Measurements from ENCODE around the gene CHID1. TPM values are rescaled to one million over a fixed set of nuclear protein-coding genes. Genes with fewer than 3 reads are reported as not detected.

The CHID1 gene
- total and polyA plus RNA-seq, 3 donors from 2014 or later, result 134 to 176 (median 146) TPM

DNA sequence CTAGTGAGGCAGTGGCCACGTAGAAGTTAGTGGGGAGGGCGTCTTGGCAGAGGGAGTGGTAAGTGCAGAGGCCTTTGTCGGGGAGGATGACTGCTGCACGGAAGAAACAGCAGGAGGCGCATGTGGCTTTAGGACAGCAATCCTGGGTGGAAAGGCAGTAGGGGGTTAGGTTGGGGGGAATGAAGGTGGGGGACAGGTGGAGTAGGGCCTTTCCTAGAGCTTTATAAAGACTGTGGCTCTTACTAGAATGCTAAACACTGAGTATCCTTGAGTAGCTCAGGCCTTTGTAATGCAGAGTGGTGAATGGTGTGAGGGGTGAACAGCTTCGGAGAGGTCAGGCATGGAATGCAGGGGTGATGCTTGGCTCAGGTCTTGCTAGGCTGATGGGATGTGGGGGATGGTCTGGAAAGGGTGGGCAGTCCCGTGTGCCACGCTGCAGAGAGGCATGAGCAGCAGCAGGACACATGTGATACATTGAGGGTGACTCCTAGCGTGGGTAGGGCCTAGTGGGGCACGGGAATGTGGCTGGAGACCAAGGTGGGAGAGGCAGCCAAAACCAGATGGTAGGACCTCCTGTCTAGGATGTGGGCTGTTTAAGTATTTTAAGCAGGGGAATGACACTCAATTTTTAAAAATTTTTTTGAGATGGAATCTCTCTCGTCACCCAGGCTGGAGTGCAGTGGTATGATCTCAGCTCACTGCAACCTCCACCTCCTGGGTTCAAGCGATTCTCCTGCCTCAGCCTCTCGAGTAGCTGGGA is 34.3 kb upstream of the CHID1 start:
- no peak for TF ChIP-seq POLR2A (IDR thresholded peaks at IDR 0.05)
- TF ChIP-seq, protein P1, sequence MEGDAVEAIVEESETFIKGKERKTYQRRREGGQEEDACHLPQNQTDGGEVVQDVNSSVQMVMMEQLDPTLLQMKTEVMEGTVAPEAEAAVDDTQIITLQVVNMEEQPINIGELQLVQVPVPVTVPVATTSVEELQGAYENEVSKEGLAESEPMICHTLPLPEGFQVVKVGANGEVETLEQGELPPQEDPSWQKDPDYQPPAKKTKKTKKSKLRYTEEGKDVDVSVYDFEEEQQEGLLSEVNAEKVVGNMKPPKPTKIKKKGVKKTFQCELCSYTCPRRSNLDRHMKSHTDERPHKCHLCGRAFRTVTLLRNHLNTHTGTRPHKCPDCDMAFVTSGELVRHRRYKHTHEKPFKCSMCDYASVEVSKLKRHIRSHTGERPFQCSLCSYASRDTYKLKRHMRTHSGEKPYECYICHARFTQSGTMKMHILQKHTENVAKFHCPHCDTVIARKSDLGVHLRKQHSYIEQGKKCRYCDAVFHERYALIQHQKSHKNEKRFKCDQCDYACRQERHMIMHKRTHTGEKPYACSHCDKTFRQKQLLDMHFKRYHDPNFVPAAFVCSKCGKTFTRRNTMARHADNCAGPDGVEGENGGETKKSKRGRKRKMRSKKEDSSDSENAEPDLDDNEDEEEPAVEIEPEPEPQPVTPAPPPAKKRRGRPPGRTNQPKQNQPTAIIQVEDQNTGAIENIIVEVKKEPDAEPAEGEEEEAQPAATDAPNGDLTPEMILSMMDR (IDR thresholded peaks at IDR 0.05), result no peak
- no peaks in the 10 kb centered on the region for H3K27me3 ChIP-seq
- no peak overlapping the region for H3K4me3 ChIP-seq
- H3K36me3 ChIP-seq (ENCODE audit: low read depth, missing control alignments), result no peaks in the 10 kb centered on the region
- no peak for DNase-seq
- H3K9me3 ChIP-seq, result no peaks in the 10 kb centered on the region
- no peak overlapping the region for H3K27ac ChIP-seq
- H3K4me1 ChIP-seq, result peaks cover 6% of the 10 kb centered on the region
- 74 to 78% methylated on average over 13 of the region's 13 CpGs for WGBS, 2 donors
- intact Hi-C loops (cut with DNase I; ENCODE audit: low total_unique reads), result no loop called here

DNA sequence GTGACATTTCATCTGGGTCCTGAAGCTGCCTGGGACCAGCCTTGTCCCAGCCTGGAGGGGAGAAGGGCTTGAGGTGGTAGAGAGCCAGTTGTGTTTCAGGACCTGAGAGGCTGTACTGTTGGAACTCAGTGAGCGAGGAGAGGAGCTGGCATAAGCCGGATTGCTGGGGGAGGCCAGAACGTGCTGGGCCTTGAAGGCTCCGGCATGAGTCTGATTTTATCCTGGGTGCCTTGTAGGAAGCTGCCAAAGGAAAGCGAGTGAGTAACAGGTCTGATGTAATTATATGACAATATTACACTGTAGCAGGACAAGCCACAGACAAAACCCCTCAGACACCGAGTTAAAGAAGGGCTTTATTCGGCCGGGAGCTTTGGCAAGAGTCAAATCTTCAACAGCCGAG is 32.2 kb upstream of the CHID1 start:
- DNase-seq, result peak; percentile 60
- H3K4me1 ChIP-seq, result peaks cover 6% of the 10 kb centered on the region

DNA sequence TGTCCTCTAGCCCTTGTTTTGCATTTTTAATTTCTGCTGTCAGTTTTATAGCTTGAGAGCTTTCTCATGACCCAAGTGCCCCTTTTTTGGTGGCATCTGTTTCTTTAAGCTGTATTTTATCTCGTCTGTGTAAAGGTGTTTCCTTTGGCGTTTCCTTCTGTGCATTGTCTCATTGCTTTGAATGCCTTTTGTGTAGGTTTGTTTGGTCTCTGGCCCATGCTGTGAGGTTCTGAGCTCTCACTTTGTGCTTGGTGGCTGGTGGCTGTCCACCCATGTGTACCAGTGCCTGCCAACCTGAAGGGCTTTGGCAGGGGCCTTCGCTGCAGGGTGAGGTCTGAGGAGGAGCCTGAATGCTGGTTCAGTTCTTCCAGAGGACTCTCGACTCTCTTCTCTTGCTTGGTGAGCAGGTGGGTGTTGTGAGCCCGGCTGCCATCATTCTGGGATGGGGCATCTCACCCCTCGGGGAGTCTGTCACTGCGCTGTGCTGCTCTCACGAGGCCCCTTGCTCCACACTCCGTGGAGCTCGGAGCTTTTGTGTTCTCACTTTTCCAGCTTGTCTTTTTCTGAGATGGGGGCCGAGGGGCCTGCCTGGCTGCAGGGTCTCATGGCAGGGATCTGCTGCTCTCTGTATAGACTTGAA is 30.0 kb upstream of the CHID1 start:
- Histone ChIP-seq H3K36me3 (ENCODE audit: low read depth, missing control alignments) (no peaks in the 10 kb centered on the region), H3K9me3 (no peaks in the 10 kb centered on the region), H3K27ac (no peak overlapping the region), H3K27me3 (no peaks in the 10 kb centered on the region), H3K4me1 (peaks cover 6% of the 10 kb centered on the region), H3K4me3 (no peak overlapping the region)
- intact Hi-C loops (cut with DNase I; ENCODE audit: low total_unique reads), result no loop called here
- WGBS, 2 donors, result 87 to 91% methylated on average over 9 to 11 of the region's 11 CpGs
- DNase-seq, result no peak
- TF ChIP-seq, protein P1 (IDR thresholded peaks at IDR 0.05), result no peak
- TF ChIP-seq POLR2A (IDR thresholded peaks at IDR 0.05), result no peak

More for the DNA sequence above, 32.2 kb upstream of the CHID1 start:
- H3K27me3 ChIP-seq, result no peaks in the 10 kb centered on the region
- H3K9me3 ChIP-seq, result no peaks in the 10 kb centered on the region
- intact Hi-C loops (cut with DNase I; ENCODE audit: low total_unique reads), result no loop called here
- H3K36me3 ChIP-seq (ENCODE audit: low read depth, missing control alignments), result no peaks in the 10 kb centered on the region
- no peak overlapping the region for H3K4me3 ChIP-seq
- H3K27ac ChIP-seq, result no peak overlapping the region
- no peak for TF ChIP-seq POLR2A (IDR thresholded peaks at IDR 0.05)
- TF ChIP-seq, protein P1 (IDR thresholded peaks at IDR 0.05), result no peak
- WGBS, 2 donors, result 49 to 69% methylated on average over 9 of the region's 9 CpGs

DNA sequence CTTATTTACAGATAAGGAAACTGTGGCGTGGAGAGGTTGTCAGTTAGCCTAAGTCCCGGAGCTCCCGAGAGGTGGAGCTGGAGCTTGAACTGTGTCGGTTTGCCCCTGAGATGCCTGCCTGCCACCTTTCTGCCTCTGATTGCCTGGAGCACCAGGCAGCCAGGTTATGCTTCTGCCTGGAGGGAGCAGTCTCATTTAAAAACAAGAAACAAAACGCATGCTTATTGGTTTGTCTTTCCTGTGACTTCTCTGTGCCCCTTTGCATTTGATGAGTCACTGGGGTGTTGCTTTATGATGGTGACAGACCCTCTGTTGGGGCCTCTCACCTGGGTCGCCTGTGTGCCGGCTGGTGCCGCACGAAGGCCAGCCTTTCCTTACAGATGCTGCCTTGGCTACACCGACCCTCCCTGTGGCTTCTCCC is 27.2 kb upstream of the CHID1 start:
- WGBS, 2 donors, result 80 to 86% methylated on average over 10 of the region's 10 CpGs
- Histone ChIP-seq H3K4me3 (no peak overlapping the region), H3K36me3 (ENCODE audit: low read depth, missing control alignments) (no peaks in the 10 kb centered on the region), H3K27me3 (no peaks in the 10 kb centered on the region), H3K9me3 (no peaks in the 10 kb centered on the region), H3K27ac (no peak overlapping the region), H3K4me1 (peaks cover 14% of the 10 kb centered on the region)
- no peak for DNase-seq
- intact Hi-C loops (cut with DNase I; ENCODE audit: low total_unique reads), result no loop called here
- TF ChIP-seq POLR2A (IDR thresholded peaks at IDR 0.05), result no peak
- TF ChIP-seq, protein P1 (IDR thresholded peaks at IDR 0.05), result no peak
